IMR-90 (cell line): ENCODE measurements around the gene FLYWCH1. TPM values are rescaled to one million over a fixed set of nuclear protein-coding genes. Genes with fewer than 3 reads are reported as not detected.

ENCODE experiments used
- ATAC-seq: fragments of 200-7000 bp; cut with Tn5 transposase; 2 replicates; pipeline ENCODE4 v1.9.1; 2020; ENCODE audit warnings: low read depth, mild to moderate bottlenecking, moderate library complexity
- BruUV-seq: library from RNA; stranded (reverse); fragments of 400-500 nt; replicated peaks from 2 replicates; lab custom pipeline; 2021; lab: Mats Ljungman, UMichigan
- CTCF ChIA-PET: fragments of 300-600 bp; formaldehyde crosslinking; extraction: SDS; loops from one replicate; lab custom pipeline; 2021; ENCODE audit warnings: antibody characterized with exemption; lab: Yijun Ruan, JAX
- POLR2A ChIA-PET: fragments of 300-600 bp; sonication (Branson Sonifier 250); formaldehyde crosslinking; loops from one replicate; lab custom pipeline; 2022; ENCODE audit warnings: antibody characterized with exemption; ENCODE audit not compliant: unreplicated experiment; lab: Charles Lee
- DNase-seq: peaks from one replicate; pipeline ENCODE4 v3.0.0; 2013
- H2AFZ ChIP-seq: replicated peaks from 2 replicates; pipeline ENCODE3; 2013; ENCODE audit warnings: low read length, mild to moderate bottlenecking; ENCODE audit not compliant: poor library complexity
- H2AK5ac ChIP-seq: 2 replicates; pipeline ENCODE4 v1.6.1; 2013; ENCODE audit warnings: low read depth, low read length, inconsistent platforms
- H2AK9ac ChIP-seq: replicated peaks from 2 replicates; pipeline ENCODE3; 2013; ENCODE audit warnings: mild to moderate bottlenecking, low read depth, low read length, moderate library complexity; ENCODE audit not compliant: poor library complexity
- H2BK120ac ChIP-seq: 2 replicates; pipeline ENCODE4 v1.6.1; 2013; ENCODE audit warnings: low read depth, low read length, inconsistent platforms
- H2BK15ac ChIP-seq: 3 replicates; pipeline ENCODE4 v1.6.1; 2013; ENCODE audit warnings: low read depth, low read length, inconsistent platforms
- H2BK20ac ChIP-seq: 2 replicates; pipeline ENCODE4 v1.6.1; 2013; ENCODE audit warnings: low read depth, mild to moderate bottlenecking, inconsistent platforms, low read length, moderate library complexity
- H2BK5ac ChIP-seq: 2 replicates; pipeline ENCODE4 v1.6.1; 2013; ENCODE audit warnings: mild to moderate bottlenecking, low read depth, low read length, inconsistent platforms; ENCODE audit not compliant: poor library complexity, severe bottlenecking
- H3K14ac ChIP-seq: replicated peaks from 2 replicates; pipeline ENCODE4 v1.6.1; 2013; ENCODE audit warnings: low read depth, low read length, inconsistent platforms
- H3K18ac ChIP-seq: 2 replicates; pipeline ENCODE4 v1.6.1; 2013; ENCODE audit warnings: low read depth, low read length, control low read depth
- H3K23ac ChIP-seq: 2 replicates; pipeline ENCODE4 v1.6.1; 2013; ENCODE audit warnings: low read depth, low read length, inconsistent platforms
- H3K27ac ChIP-seq: 2 replicates; pipeline ENCODE4 v1.5.1; 2013; ENCODE audit warnings: mild to moderate bottlenecking, control low read depth, low read length; ENCODE audit not compliant: insufficient read depth
- H3K27me3 ChIP-seq: 2 replicates; pipeline ENCODE4 v1.6.1; 2013; ENCODE audit warnings: low read length; ENCODE audit not compliant: control insufficient read depth, insufficient read depth
- H3K36me3 ChIP-seq: 2 replicates; pipeline ENCODE4 v1.6.1; 2013; ENCODE audit warnings: low read length, mixed read lengths; ENCODE audit not compliant: control insufficient read depth, insufficient read depth
- H3K4ac ChIP-seq: 2 replicates; pipeline ENCODE4 v1.6.1; 2013; ENCODE audit warnings: low read depth, low read length, inconsistent platforms
- H3K4me1 ChIP-seq: 2 replicates; pipeline ENCODE4 v1.6.1; 2013; ENCODE audit warnings: low read length, mixed read lengths; ENCODE audit not compliant: control insufficient read depth, insufficient read depth
- H3K4me2 ChIP-seq: 2 replicates; pipeline ENCODE4 v1.6.1; 2013; ENCODE audit warnings: low read depth, mild to moderate bottlenecking, control low read depth, low read length, moderate library complexity
- H3K4me3 ChIP-seq: 2 replicates; pipeline ENCODE4 v1.5.1; 2013; ENCODE audit warnings: low read depth, mild to moderate bottlenecking, control low read depth, low read length, moderate library complexity; ENCODE audit not compliant: insufficient read depth
- H3K56ac ChIP-seq: 2 replicates; pipeline ENCODE4 v1.6.1; 2013; ENCODE audit warnings: low read length, inconsistent platforms; ENCODE audit not compliant: insufficient read depth; ENCODE audit errors: extremely low read depth
- H3K79me1 ChIP-seq, 2 experiments: 2 replicates each; pipeline ENCODE4 v1.6.1; 2013; ENCODE audit warnings: low read length in 2 of 2, inconsistent platforms in 1 of 2, low read depth in 1 of 2
- H3K9ac ChIP-seq: 2 replicates; pipeline ENCODE4 v1.6.1; 2013; ENCODE audit warnings: low read depth, low read length, control low read depth
- H3K9me1 ChIP-seq: 2 replicates; pipeline ENCODE4 v1.6.1; 2013; ENCODE audit warnings: low read length, inconsistent platforms; ENCODE audit not compliant: insufficient read depth
- H3K9me3 ChIP-seq: 2 replicates; pipeline ENCODE4 v1.6.1; 2013; ENCODE audit warnings: low read length; ENCODE audit not compliant: control insufficient read depth, insufficient read depth
- H4K20me1 ChIP-seq: 2 replicates; pipeline ENCODE4 v1.6.1; 2013; ENCODE audit warnings: low read length, inconsistent platforms; ENCODE audit not compliant: insufficient read depth
- H4K5ac ChIP-seq: 2 replicates; pipeline ENCODE4 v1.6.1; 2013; ENCODE audit warnings: mild to moderate bottlenecking, low read depth, low read length, control low read depth
- H4K8ac ChIP-seq, 2 experiments: 2 replicates each; pipeline ENCODE4 v1.6.1; 2013; ENCODE audit warnings: low read depth in 2 of 2, low read length in 2 of 2, control low read depth in 1 of 2, inconsistent platforms in 1 of 2
- H4K91ac ChIP-seq: 2 replicates; pipeline ENCODE4 v1.6.1; 2013; ENCODE audit warnings: low read depth, low read length, inconsistent platforms; ENCODE audit not compliant: insufficient read depth
- BHLHE40 ChIP-seq: fragments of 150-350 bp; IDR thresholded peaks from 2 replicates; pipeline ENCODE4 v1.6.1; 2016; ENCODE audit warnings: mild to moderate bottlenecking, low read depth, low read length
- CEBPB ChIP-seq: IDR thresholded peaks from 2 replicates; pipeline ENCODE4 v1.6.1; 2012; ENCODE audit warnings: low read depth, low read length, improper control_type of control experiment
- CHD1 ChIP-seq: IDR thresholded peaks from 2 replicates; pipeline ENCODE4 v1.6.1; 2012; ENCODE audit warnings: low read depth, low read length, improper control_type of control experiment
- CTCF ChIP-seq: conservative IDR thresholded peaks from 2 replicates; pipeline ENCODE4 v1.5.1; 2012; ENCODE audit warnings: mild to moderate bottlenecking, low read depth, low read length, improper control_type of control experiment
- ELK1 ChIP-seq: fragments of 150-350 bp; IDR thresholded peaks from 2 replicates; pipeline ENCODE4 v1.6.1; 2016; ENCODE audit warnings: low read depth, mild to moderate bottlenecking, low read length, moderate library complexity, borderline replicate concordance
- MAFK ChIP-seq: IDR thresholded peaks from 2 replicates; pipeline ENCODE4 v1.6.1; 2012; ENCODE audit warnings: low read depth, low read length, improper control_type of control experiment
- MXI1 ChIP-seq: IDR thresholded peaks from 2 replicates; pipeline ENCODE4 v1.6.1; 2012; ENCODE audit warnings: low read depth, mild to moderate bottlenecking, low read length, moderate library complexity, borderline replicate concordance
- NFE2L2 ChIP-seq: fragments of 150-350 bp; IDR thresholded peaks from 2 replicates; pipeline ENCODE4 v1.6.1; 2016; ENCODE audit warnings: low read depth, mild to moderate bottlenecking, low read length
- POLR2A ChIP-seq: IDR thresholded peaks from 2 replicates; pipeline ENCODE4 v1.6.1; 2012; ENCODE audit warnings: mild to moderate bottlenecking, low read depth, low read length
- RAD21 ChIP-seq: IDR thresholded peaks from 2 replicates; pipeline ENCODE4 v1.6.1; 2012; ENCODE audit warnings: low read length, improper control_type of control experiment
- RFX5 ChIP-seq: IDR thresholded peaks from 2 replicates; pipeline ENCODE4 v1.8.0; 2012; ENCODE audit warnings: low read depth, mild to moderate bottlenecking, low read length, moderate library complexity
- USF2 ChIP-seq: fragments of 150-350 bp; IDR thresholded peaks from 2 replicates; pipeline ENCODE4 v1.6.1; 2017; ENCODE audit warnings: mild to moderate bottlenecking, antibody characterized with exemption, low read length, low read depth
- WGBS, 2 experiments: methylation state at CpG; one replicate each; pipeline versions ENCODE4 v1.1.5 to v1.1.7; 2013; ENCODE audit warnings: missing lambda C conversion rate in 2 of 2; ENCODE audit not compliant: insufficient read length in 1 of 2; ENCODE audit errors: extremely low coverage in 2 of 2; 5-methylcytosine and 5-hydroxymethylcytosine counted together
- dilution Hi-C: fragments of 300-500 bp; cut with HindIII; formaldehyde crosslinking; loops from one replicate; pipeline ENCODE4 v1.14.3; 2018; ENCODE audit warnings: low sequenced_read_pairs; ENCODE audit not compliant: unreplicated experiment
- in situ Hi-C: fragments of 300-500 bp; cut with MboI; formaldehyde crosslinking; loops from 3 replicates; pipeline ENCODE4 v1.14.3; 2019; ENCODE audit warnings: low sequenced_read_pairs, inconsistent platforms, mixed read lengths
- intact Hi-C: fragments of 100-400 bp; cut with micrococcal nuclease; formaldehyde crosslinking; loops from 2 replicates; pipeline ENCODE4 v1.10.0; 2022
- polyA plus RNA-seq, 3 experiments: library from polyadenylated mRNA; depleted of rRNA; stranded (reverse); fragments of >200 nt; gene quantifications; 2 replicates each; pipeline ENCODE4 v1.2.3, GENCODE V29; 2012; ENCODE audit warnings: low replicate concordance in 1 of 3
- total RNA-seq: library from RNA; depleted of rRNA; stranded (reverse); fragments of >200 nt; gene quantifications from 2 replicates; pipeline ENCODE4 v1.2.3, GENCODE V29; 2012

FLYWCH1 gene
- total and polyA plus RNA-seq, 2 of the 4 experiments (the other 2 are of a cell fraction) = 14.3 to 25.2 TPM

- no peak for TF ChIP-seq RAD21
Observed at GRCh38 chr16:2981177-2981898, 69.6 kb downstream of the FLYWCH1 start (continued).

- Histone ChIP-seq H4K8ac (peak overlapping the region in 1 of 2 experiments; percentile 99; a peak in 1 of 4 replicates), H3K4me3 (no peak overlapping the region), H3K36me3 (no peaks in the 10 kb centered on the region), H3K56ac (no peak overlapping the region), H4K91ac (no peak overlapping the region), H3K9ac (no peak overlapping the region), H3K4me2 (no peak overlapping the region), H2AFZ (peak overlapping the region; percentile 41), H3K9me1 (0 out of 2 replicates have a peak, but pooled peaks cover 4% of the 10 kb centered on the region), H3K79me1 (peaks cover 14 to 22% of the 10 kb centered on the region in 2 experiments), H3K23ac (peak overlapping the region; percentile 15; the same call in 1 of the 2 replicates), H4K5ac (no peak overlapping the region), H3K9me3 (no peaks in the 10 kb centered on the region), H2AK9ac (peak overlapping the region; percentile 85), H4K20me1 (no peaks in the 10 kb centered on the region), H3K14ac (no peak overlapping the region), H3K18ac (no peak overlapping the region), H3K27ac (no peak overlapping the region), H2BK5ac (no peak overlapping the region), H2BK20ac (no peak overlapping the region), H2BK15ac (no peak overlapping the region), H3K4me1 (peaks cover 6% of the 10 kb centered on the region), H2AK5ac (peak overlapping the region; percentile 74; the same call in 1 of the 2 replicates), H3K27me3 (no peaks in the 10 kb centered on the region; the same call in 1 of the 2 replicates), H2BK120ac (no peak overlapping the region), H3K4ac (no peak overlapping the region)
- ChIA-PET CTCF (no interaction called here), POLR2A (interaction anchor here (0.6 kb wide), 1 partner anchor 87 kb away, joined by 5 read pairs; no protein-coding TSS in a partner anchor)
- dilution Hi-C loops = no loop called here
- no TSS peak for BruUV-seq
- DNase-seq (no peak), ATAC-seq (no peak)
- 80% methylated on average over 2 of the region's 4 CpGs; no CpG with 5 or more reads in 1 of the 2 experiments for WGBS, 2 experiments
- no peak for TF ChIP-seq BHLHE40
- TF ChIP-seq CHD1 = no peak
- TF ChIP-seq MXI1 = no peak
- no peak for TF ChIP-seq USF2
- no peak for TF ChIP-seq RAD21
- TF ChIP-seq ELK1 = no peak
- no peak for TF ChIP-seq CTCF
- TF ChIP-seq NFE2L2 = no peak
- TF ChIP-seq MAFK = no peak
- TF ChIP-seq CEBPB = no peak
- TF ChIP-seq RFX5 = no peak
- no peak for TF ChIP-seq POLR2A
- intact Hi-C loops = no loop called here
- in situ Hi-C loops = no loop called here
Observed at GRCh38 chr16:2981899-2982250, 70.1 kb downstream of the FLYWCH1 start.
